Hematopoietic multipotent progenitor cell treated with erythropoietin and hydrocortisone succinate and interleukin-3 and kit ligand, for 17 days (in vitro differentiated cells): ENCODE data around the gene USP10.

ENCODE experiments used
- DNase-seq: peaks from one replicate; pipeline ENCODE4 v3.0.0-alpha.2; 2015; ENCODE audit warnings: low spot score

Gene USP10

DNA sequence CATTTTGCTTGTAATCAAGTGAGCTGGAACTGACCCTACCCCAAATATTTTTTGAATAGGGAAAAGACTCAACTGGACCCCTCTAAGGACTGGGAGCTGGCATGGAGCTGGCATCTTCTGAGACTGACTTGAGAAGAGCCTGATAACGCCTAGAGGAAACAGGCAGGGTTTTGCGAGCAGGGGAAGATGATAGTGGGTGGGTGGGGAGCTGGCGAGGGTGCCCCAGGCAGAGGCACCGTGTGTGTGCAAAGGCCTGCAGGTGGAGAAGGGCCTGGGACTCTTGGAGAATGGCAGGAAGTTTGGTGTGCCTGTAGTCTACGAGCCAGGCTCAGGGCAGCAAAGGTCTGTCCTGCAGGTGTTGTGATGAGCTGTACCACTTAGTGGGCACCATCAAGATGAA is 124.1 kb downstream of the USP10 start:
- no peak for DNase-seq

DNA sequence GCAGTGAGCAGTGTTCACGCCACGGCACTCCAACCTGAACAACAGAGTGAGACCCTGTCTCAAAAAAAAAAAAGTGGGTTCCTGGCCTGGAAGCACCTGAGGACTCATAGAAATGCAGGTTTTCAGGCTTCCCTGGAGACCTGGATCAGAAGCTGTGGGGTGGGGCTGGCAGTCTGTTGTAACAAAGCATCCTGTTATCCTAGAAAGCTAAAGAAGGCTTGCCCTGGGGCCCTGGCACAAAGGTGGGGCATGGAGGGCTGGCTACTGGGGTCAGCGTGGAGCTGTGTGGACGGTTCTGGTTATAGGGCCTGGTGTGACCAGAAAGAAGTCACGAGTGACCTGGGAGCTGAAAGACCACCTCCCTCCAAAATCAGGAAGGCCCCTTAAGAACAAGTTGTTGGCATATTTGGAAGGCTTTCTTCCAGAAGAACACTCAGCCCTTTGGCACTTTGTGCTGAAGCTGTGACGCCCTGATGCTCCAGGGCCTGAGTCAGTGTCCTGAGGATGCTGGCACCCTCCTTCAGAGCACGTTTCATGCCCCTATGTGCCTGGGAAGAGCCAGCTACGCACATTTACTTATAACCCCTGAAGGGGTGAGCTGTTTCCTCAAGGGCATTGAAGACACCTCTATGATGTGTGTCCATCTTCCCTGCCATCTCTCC is 126.2 kb downstream of the USP10 start:
- no peak for DNase-seq

DNA sequence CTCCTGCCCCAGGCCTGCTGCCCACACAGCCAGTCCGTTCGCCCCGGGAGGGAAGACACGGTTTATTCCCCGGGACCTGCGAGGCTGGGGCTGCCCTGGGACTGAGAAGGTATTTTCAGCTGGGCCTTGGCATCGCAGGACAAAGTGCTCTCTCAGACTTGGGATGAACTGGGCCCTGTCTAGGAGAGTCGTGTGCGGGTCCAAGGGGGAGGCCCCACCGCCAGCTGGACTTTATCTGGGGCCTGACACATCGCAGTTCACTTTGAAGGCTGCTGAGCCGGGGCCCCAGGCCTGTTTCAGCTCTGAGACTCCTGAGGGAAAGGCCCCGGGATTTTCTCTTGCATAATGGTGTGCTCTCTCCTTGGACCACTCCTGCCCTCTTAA is 126.8 kb downstream of the USP10 start:
- DNase-seq = no peak

DNA sequence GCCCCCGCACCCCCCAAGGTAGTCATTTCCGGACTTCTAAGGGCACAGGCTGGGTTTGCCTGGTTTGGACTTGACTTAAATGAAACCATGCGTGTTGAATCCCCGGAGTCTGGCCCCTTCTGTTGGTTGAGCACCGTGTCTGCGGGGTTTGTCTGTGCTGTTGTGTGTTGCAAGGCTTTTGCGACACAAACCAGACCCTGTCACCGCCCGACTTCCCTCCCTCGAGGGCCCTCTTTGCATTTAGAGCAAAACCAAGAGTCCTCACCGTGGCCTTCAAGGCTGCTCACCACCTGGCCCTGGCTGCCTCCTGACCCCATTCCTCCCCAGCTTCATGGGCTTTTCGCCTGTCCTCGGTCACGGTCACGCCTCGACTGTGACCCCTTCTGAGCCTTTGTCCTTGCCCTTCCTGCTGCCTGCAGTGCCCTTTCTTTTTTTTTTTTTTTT is 127.4 kb downstream of the USP10 start:
- DNase-seq = no peak

GRCh38 chr16:84827897-84828296 is 128.1 kb downstream of the USP10 start:
- DNase-seq = no peak

DNA sequence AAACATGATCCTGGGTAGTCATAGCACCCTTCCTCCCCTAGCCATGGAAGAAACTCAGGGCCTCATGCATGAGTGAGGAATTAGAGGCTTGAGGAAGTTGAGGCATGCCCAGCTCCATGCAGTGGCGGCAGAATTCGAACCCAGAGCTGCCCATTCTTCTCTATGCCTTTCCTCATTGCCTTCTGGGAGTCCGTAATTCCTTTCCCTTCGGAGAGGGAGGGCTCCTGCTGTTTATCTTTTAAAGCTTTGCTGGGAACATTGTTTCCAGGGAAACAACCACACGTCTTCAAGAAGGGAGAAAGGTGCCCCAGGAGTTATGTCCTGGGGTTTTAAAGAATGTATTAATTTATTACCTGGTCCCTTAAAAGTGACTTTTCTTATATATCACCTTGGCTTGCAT is 128.5 kb downstream of the USP10 start:
- DNase-seq = no peak
